HEK293 (cell line): ENCODE results near the gene FRMD4A.

Experiments
- ATF2 ChIP-seq: fragments of 450-650 bp; formaldehyde crosslinking; IDR thresholded peaks from 2 replicates; pipeline ENCODE4 v1.5.1; 2016; ENCODE audit warnings: missing biosample characterization, missing genetic modification characterization, low read depth
- CTCF ChIP-seq: fragments of 450-650 bp; formaldehyde crosslinking; IDR thresholded peaks from 2 replicates; pipeline ENCODE4 v1.5.1; 2016; ENCODE audit warnings: missing biosample characterization, missing genetic modification characterization
- MEIS1 ChIP-seq: sonication (generic); formaldehyde crosslinking; IDR thresholded peaks from 2 replicates; pipeline ENCODE4 v1.8.1; 2022; ENCODE audit warnings: missing genetic modification reagents, mild to moderate bottlenecking, borderline replicate concordance
- REST ChIP-seq: fragments of 450-650 bp; formaldehyde crosslinking; IDR thresholded peaks from 2 replicates; pipeline ENCODE4 v1.5.1; 2016; ENCODE audit warnings: missing biosample characterization, missing genetic modification characterization
- ZBTB11 ChIP-seq: fragments of 450-650 bp; formaldehyde crosslinking; conservative IDR thresholded peaks from 2 replicates; pipeline ENCODE4 v1.5.1; 2016; ENCODE audit warnings: low read depth, missing biosample characterization, missing genetic modification characterization
- ZBTB21 ChIP-seq: fragments of 450-650 bp; formaldehyde crosslinking; IDR thresholded peaks from 2 replicates; pipeline ENCODE4 v1.5.1; 2017; ENCODE audit warnings: missing biosample characterization, missing genetic modification characterization
- ZNF114 ChIP-seq: fragments of 450-650 bp; formaldehyde crosslinking; IDR thresholded peaks from 2 replicates; pipeline ENCODE4 v1.5.0; 2017; ENCODE audit warnings: missing biosample characterization, missing genetic modification characterization
- ZNF302 ChIP-seq: fragments of 450-650 bp; formaldehyde crosslinking; IDR thresholded peaks from 2 replicates; pipeline ENCODE4 v1.5.1; 2016; ENCODE audit warnings: missing biosample characterization, missing genetic modification characterization, low read depth
- ZNF362 ChIP-seq: fragments of 450-650 bp; formaldehyde crosslinking; IDR thresholded peaks from 2 replicates; pipeline ENCODE4 v1.5.1; 2016; ENCODE audit warnings: missing biosample characterization, missing genetic modification characterization
- ZNF501 ChIP-seq: fragments of 450-650 bp; formaldehyde crosslinking; IDR thresholded peaks from 2 replicates; pipeline ENCODE4 v1.5.1; 2016; ENCODE audit warnings: missing biosample characterization, missing genetic modification characterization
- ZNF629 ChIP-seq: fragments of 450-650 bp; formaldehyde crosslinking; IDR thresholded peaks from 2 replicates; pipeline ENCODE4 v1.5.1; 2017; ENCODE audit warnings: missing biosample characterization, missing genetic modification characterization
- ZNF660 ChIP-seq: fragments of 450-650 bp; IDR thresholded peaks from 2 replicates; pipeline ENCODE4 v1.5.1; 2018; ENCODE audit warnings: missing biosample characterization, mild to moderate bottlenecking, missing genetic modification characterization

- TF ChIP-seq CTCF (tag by site-specific recombination): no peak
- no peak for TF ChIP-seq ZNF114 (tag by site-specific recombination)
- TF ChIP-seq ATF2 (tag by site-specific recombination): no peak
- no peak for TF ChIP-seq ZNF362 (tag by site-specific recombination)
- TF ChIP-seq ZNF629 (tag by site-specific recombination): no peak
- TF ChIP-seq REST (tag by site-specific recombination): no peak
- no peak for TF ChIP-seq ZBTB21 (tag by site-specific recombination)
- TF ChIP-seq ZBTB11 (tag by site-specific recombination): no peak
- no peak for TF ChIP-seq MEIS1 (CRISPR knock-in tag)
- TF ChIP-seq ZNF501: no peak
- no peak for TF ChIP-seq ZNF302
- no peak for TF ChIP-seq ZNF660
These were observed 677.9 kb downstream of the FRMD4A start for GRCh38 chr10:13652860-13653259.
